Activated T-helper 17 cell treated with anti-CD3 and anti-CD28 coated beads, Interleukin-2, amount 50 U/mL, for 72 hours (primary cell): Measurements from ENCODE around the gene FLYWCH1. TPM values are rescaled to one million over a fixed set of nuclear protein-coding genes. Genes with fewer than 3 reads are reported as not detected.

Source experiments
- ATAC-seq: fragments of 150-1000 bp; cut with Tn5 transposase; replicated peaks from 2 replicates; pipeline ENCODE4 v1.10.0; 2021; ENCODE audit warnings: mild to moderate bottlenecking, moderate library complexity
- H3K27ac Mint-ChIP-seq: one replicate; pipeline ENCODE4 v1.8.0; 2022; ENCODE audit warnings: mixed read lengths
- H3K27me3 Mint-ChIP-seq: one replicate; pipeline ENCODE4 v1.8.0; 2022; ENCODE audit warnings: mixed read lengths
- H3K36me3 Mint-ChIP-seq: one replicate; pipeline ENCODE4 v1.8.0; 2022; ENCODE audit warnings: low read depth, mild to moderate bottlenecking, mixed read lengths
- H3K4me1 Mint-ChIP-seq: one replicate; pipeline ENCODE4 v1.8.0; 2022; ENCODE audit warnings: mixed read lengths
- H3K4me3 Mint-ChIP-seq: one replicate; pipeline ENCODE4 v1.8.0; 2022; ENCODE audit warnings: mild to moderate bottlenecking, mixed read lengths
- H3K9me3 Mint-ChIP-seq: one replicate; pipeline ENCODE4 v1.8.0; 2022; ENCODE audit warnings: mixed read lengths
- total RNA-seq, 2 donors: library from RNA; stranded (reverse); gene quantifications; one replicate each; pipeline ENCODE4 v1.2.3, GENCODE V29; 2022

The FLYWCH1 gene
- total RNA-seq, 2 donors from 2014 or later: 52.4 to 61.1 TPM

GRCh38 chr16:2948807-2949704, 37.3 kb downstream of the FLYWCH1 start:
- Mint-ChIP-seq H3K27ac (no peak overlapping the region), H3K9me3 (no peaks in the 10 kb centered on the region), H3K36me3 (peaks cover 7% of the 10 kb centered on the region), H3K27me3 (no peaks in the 10 kb centered on the region), H3K4me1 (no peaks in the 10 kb centered on the region), H3K4me3 (no peak overlapping the region)
- no peak for ATAC-seq

GRCh38 chr16:2949705-2950352, 38.1 kb downstream of the FLYWCH1 start:
- no peaks in the 10 kb centered on the region for H3K4me1 Mint-ChIP-seq
- no peaks in the 10 kb centered on the region for H3K27me3 Mint-ChIP-seq
- no peaks in the 10 kb centered on the region for H3K9me3 Mint-ChIP-seq
- H3K27ac Mint-ChIP-seq: no peak overlapping the region
- H3K4me3 Mint-ChIP-seq: no peak overlapping the region
- no peak for ATAC-seq
- peaks cover 7% of the 10 kb centered on the region for H3K36me3 Mint-ChIP-seq

GRCh38 chr16:2950353-2950724, 38.6 kb downstream of the FLYWCH1 start:
- no peak for ATAC-seq

GRCh38 chr16:2950773-2951172, 39.0 kb downstream of the FLYWCH1 start:
- Mint-ChIP-seq H3K27ac (no peak overlapping the region), H3K36me3 (peaks cover 7% of the 10 kb centered on the region), H3K27me3 (no peaks in the 10 kb centered on the region), H3K4me1 (no peaks in the 10 kb centered on the region), H3K9me3 (no peaks in the 10 kb centered on the region), H3K4me3 (no peak overlapping the region)
- ATAC-seq: no peak

More at GRCh38 chr16:2950353-2950724, 38.6 kb downstream of the FLYWCH1 start:
- Mint-ChIP-seq H3K9me3 (no peaks in the 10 kb centered on the region), H3K27ac (no peak overlapping the region), H3K4me3 (no peak overlapping the region), H3K36me3 (peaks cover 7% of the 10 kb centered on the region), H3K27me3 (no peaks in the 10 kb centered on the region), H3K4me1 (no peaks in the 10 kb centered on the region)

GRCh38 chr16:2952679-2953078, 40.9 kb downstream of the FLYWCH1 start:
- no peaks in the 10 kb centered on the region for H3K9me3 Mint-ChIP-seq
- peaks cover 4% of the 10 kb centered on the region for H3K27me3 Mint-ChIP-seq
- no peak overlapping the region for H3K4me3 Mint-ChIP-seq
- no peaks in the 10 kb centered on the region for H3K4me1 Mint-ChIP-seq
- no peak for ATAC-seq
- H3K27ac Mint-ChIP-seq: no peak overlapping the region
- no peaks in the 10 kb centered on the region for H3K36me3 Mint-ChIP-seq

GRCh38 chr16:2953706-2954627, 42.2 kb downstream of the FLYWCH1 start:
- no peaks in the 10 kb centered on the region for H3K9me3 Mint-ChIP-seq
- no peak for ATAC-seq
- no peaks in the 10 kb centered on the region for H3K36me3 Mint-ChIP-seq
- no peak overlapping the region for H3K4me3 Mint-ChIP-seq
- H3K4me1 Mint-ChIP-seq: no peaks in the 10 kb centered on the region
- peaks cover 4% of the 10 kb centered on the region for H3K27me3 Mint-ChIP-seq
- no peak overlapping the region for H3K27ac Mint-ChIP-seq

GRCh38 chr16:2954656-2955381, 43.1 kb downstream of the FLYWCH1 start:
- Mint-ChIP-seq H3K36me3 (no peaks in the 10 kb centered on the region), H3K9me3 (no peaks in the 10 kb centered on the region), H3K4me1 (no peaks in the 10 kb centered on the region), H3K27me3 (peaks cover 4% of the 10 kb centered on the region), H3K4me3 (no peak overlapping the region), H3K27ac (no peak overlapping the region)
- no peak for ATAC-seq

- Mint-ChIP-seq H3K27ac (no peak overlapping the region), H3K4me1 (no peaks in the 10 kb centered on the region), H3K4me3 (no peak overlapping the region), H3K9me3 (no peaks in the 10 kb centered on the region), H3K27me3 (peaks cover 4% of the 10 kb centered on the region), H3K36me3 (no peaks in the 10 kb centered on the region)
- no peak for ATAC-seq
Measured at GRCh38 chr16:2955438-2955778, 43.7 kb downstream of the FLYWCH1 start.

GRCh38 chr16:2955779-2956578, 44.2 kb downstream of the FLYWCH1 start:
- no peaks in the 10 kb centered on the region for H3K4me1 Mint-ChIP-seq
- no peak for ATAC-seq
- H3K27me3 Mint-ChIP-seq: peaks cover 4% of the 10 kb centered on the region
- no peaks in the 10 kb centered on the region for H3K36me3 Mint-ChIP-seq
- no peaks in the 10 kb centered on the region for H3K9me3 Mint-ChIP-seq
- no peak overlapping the region for H3K4me3 Mint-ChIP-seq
- H3K27ac Mint-ChIP-seq: no peak overlapping the region

- H3K36me3 Mint-ChIP-seq: no peaks in the 10 kb centered on the region
- no peaks in the 10 kb centered on the region for H3K4me1 Mint-ChIP-seq
- H3K27ac Mint-ChIP-seq: no peak overlapping the region
- no peaks in the 10 kb centered on the region for H3K9me3 Mint-ChIP-seq
- no peak for ATAC-seq
- H3K27me3 Mint-ChIP-seq: peaks cover 4% of the 10 kb centered on the region
- no peak overlapping the region for H3K4me3 Mint-ChIP-seq
Measured at GRCh38 chr16:2956579-2956956, 44.8 kb downstream of the FLYWCH1 start.

- H3K27ac Mint-ChIP-seq: no peak overlapping the region
- peaks cover 11% of the 10 kb centered on the region for H3K27me3 Mint-ChIP-seq
- no peak for ATAC-seq
- H3K4me1 Mint-ChIP-seq: no peaks in the 10 kb centered on the region
- no peaks in the 10 kb centered on the region for H3K9me3 Mint-ChIP-seq
- no peaks in the 10 kb centered on the region for H3K36me3 Mint-ChIP-seq
- H3K4me3 Mint-ChIP-seq: no peak overlapping the region
Measured at GRCh38 chr16:2959206-2959605, 47.5 kb downstream of the FLYWCH1 start.

- Mint-ChIP-seq H3K4me1 (no peaks in the 10 kb centered on the region), H3K27me3 (peaks cover 12% of the 10 kb centered on the region), H3K9me3 (no peaks in the 10 kb centered on the region), H3K36me3 (no peaks in the 10 kb centered on the region), H3K27ac (no peak overlapping the region), H3K4me3 (no peak overlapping the region)
- no peak for ATAC-seq
Measured at GRCh38 chr16:2960183-2961010, 48.7 kb downstream of the FLYWCH1 start.
